ENCODE results near the gene PCDHB4. TPM values are rescaled to one million over a fixed set of nuclear protein-coding genes. Genes with fewer than 3 reads are reported as not detected.
"Not testable (repeated sequence)": the region's sequence is repeated elsewhere in the genome, so short reads cannot be mapped to it uniquely, and the experiment has no call there.

Gene PCDHB4
- total and polyA plus RNA-seq, 4 donors, result 0.88 to 9.1 (median 6.0) TPM

- intact Hi-C loops (cut with DNase I), result no loop called here
- H3K27ac ChIP-seq (ENCODE audit: low read depth in 1 of 2, low read length in 2 of 2), result no peak within 1 kb of the TSS
- no peaks in the 10 kb centered on the region for H3K36me3 ChIP-seq (ENCODE audit: control insufficient read depth in 1 of 2, insufficient read depth in 2 of 2, low read length in 1 of 2)
- DNase-seq (no peak), ATAC-seq (ENCODE audit: low FRiP score) (peak; percentile 63)
- peaks cover 4% of the 10 kb centered on the region for H3K9me3 ChIP-seq (ENCODE audit: control insufficient read depth, low read length)
- H3K4me3 ChIP-seq (ENCODE audit: low read length in 2 of 2), result peak within 1 kb of the TSS; percentile 8 to 62
- no peaks in the 10 kb centered on the region for H3K4me1 ChIP-seq (ENCODE audit: control insufficient read depth in 1 of 2, insufficient read depth in 2 of 2, low read length in 2 of 2)
- no peaks in the 10 kb centered on the region for H3K27me3 ChIP-seq (ENCODE audit: control insufficient read depth in 1 of 2, insufficient read depth in 2 of 2, low read length in 1 of 2)
- 14 to 15% methylated on average over 22 of the region's 22 CpGs for WGBS, 2 donors
These were observed 13.6 kb downstream of the PCDHB4 start, which contains the start of gene PCDHB5 for GRCh38 chr5:141135030-141135717. Gene PCDHB5, plus strand, starts transcription at chr5:141135206. Its CDS starts 229 bp downstream, at chr5:141135435.

- Histone ChIP-seq H3K36me3 (ENCODE audit: control insufficient read depth in 1 of 2, insufficient read depth in 2 of 2, low read length in 1 of 2) (no peaks in the 10 kb centered on the region), H3K27ac (ENCODE audit: low read depth in 1 of 2, low read length in 2 of 2) (no peak overlapping the region), H3K27me3 (ENCODE audit: control insufficient read depth in 1 of 2, insufficient read depth in 2 of 2, low read length in 1 of 2) (no peaks in the 10 kb centered on the region), H3K9me3 (ENCODE audit: control insufficient read depth, low read length) (peaks cover 4% of the 10 kb centered on the region), H3K4me3 (ENCODE audit: low read length in 2 of 2) (peak overlapping the region in 1 of 2 donors; percentile 62), H3K4me1 (ENCODE audit: control insufficient read depth in 1 of 2, insufficient read depth in 2 of 2, low read length in 2 of 2) (no peaks in the 10 kb centered on the region)
- intact Hi-C loops (cut with DNase I), result no loop called here
- DNase-seq (no peak), ATAC-seq (ENCODE audit: low FRiP score) (no peak)
- WGBS, 2 donors, result 29 to 41% methylated on average over 19 of the region's 19 CpGs
These were observed 14.2 kb downstream of the PCDHB4 start for GRCh38 chr5:141135718-141136266.

- DNase-seq; H3K27ac ChIP-seq (ENCODE audit: low read depth in 1 of 2, low read length in 2 of 2); H3K4me1 ChIP-seq (ENCODE audit: control insufficient read depth in 1 of 2, insufficient read depth in 2 of 2, low read length in 2 of 2); H3K27me3 ChIP-seq (ENCODE audit: control insufficient read depth in 1 of 2, insufficient read depth in 2 of 2, low read length in 1 of 2); H3K4me3 ChIP-seq (ENCODE audit: low read length in 2 of 2); H3K36me3 ChIP-seq (ENCODE audit: control insufficient read depth in 1 of 2, insufficient read depth in 2 of 2, low read length in 1 of 2); intact Hi-C loops (cut with DNase I); H3K9me3 ChIP-seq (ENCODE audit: control insufficient read depth, low read length); ATAC-seq (ENCODE audit: low FRiP score): not testable (repeated sequence)
- 36 to 50% methylated on average over 22 to 34 of the region's 34 CpGs for WGBS, 2 donors
These were observed 15.7 kb downstream of the PCDHB4 start for GRCh38 chr5:141137346-141137745.

DNA sequence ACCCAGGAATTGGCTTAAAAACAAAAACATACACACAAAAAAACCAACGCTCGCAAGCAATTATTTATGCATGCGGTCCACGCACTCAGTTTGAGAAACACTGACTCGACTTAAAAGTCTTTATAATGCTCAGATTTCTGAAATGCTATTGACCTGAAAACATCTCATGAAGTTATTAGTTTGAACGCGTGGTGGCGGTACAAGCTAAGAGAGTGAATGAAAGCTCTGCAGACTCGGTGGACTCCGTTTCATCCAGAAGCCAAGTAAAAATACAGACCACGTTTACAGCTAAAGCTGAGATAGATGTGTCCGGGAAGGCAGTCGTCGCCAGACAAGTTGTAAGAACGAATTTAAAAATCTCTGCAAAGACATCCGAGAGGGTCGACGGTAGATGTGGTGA is 28.2 kb downstream of the PCDHB4 start, which contains the start of gene PCDHB6:
TSS of gene PCDHB6 (plus strand) at position 246 of the 400 bp plus-strand sequence. CDS start 201 bp downstream, outside the sequence.
- no peaks in the 10 kb centered on the region for H3K4me1 ChIP-seq (ENCODE audit: control insufficient read depth in 1 of 2, insufficient read depth in 2 of 2, low read length in 2 of 2)
- H3K4me3 ChIP-seq (ENCODE audit: low read length in 2 of 2), result peak within 1 kb of the TSS in 1 of 2 donors; percentile 15
- H3K9me3 ChIP-seq (ENCODE audit: control insufficient read depth, low read length), result peaks cover 6% of the 10 kb centered on the region
- no peaks in the 10 kb centered on the region for H3K36me3 ChIP-seq (ENCODE audit: control insufficient read depth in 1 of 2, insufficient read depth in 2 of 2, low read length in 1 of 2)
- ATAC-seq (ENCODE audit: low FRiP score), result no peak
- no peak for DNase-seq
- intact Hi-C loops (cut with DNase I), result no loop called here
- H3K27me3 ChIP-seq (ENCODE audit: control insufficient read depth in 1 of 2, insufficient read depth in 2 of 2, low read length in 1 of 2), result no peaks in the 10 kb centered on the region
- H3K27ac ChIP-seq (ENCODE audit: low read depth in 1 of 2, low read length in 2 of 2), result no peak within 1 kb of the TSS
- 6 to 12% methylated on average over 18 of the region's 18 CpGs for WGBS, 2 donors

- no peak for DNase-seq
- H3K9me3 ChIP-seq (ENCODE audit: control insufficient read depth, low read length), result peaks cover 8% of the 10 kb centered on the region
- peak overlapping the region in 1 of 2 donors; percentile 15 for H3K4me3 ChIP-seq (ENCODE audit: low read length in 2 of 2)
- no peak for ATAC-seq (ENCODE audit: low FRiP score)
- no peaks in the 10 kb centered on the region for H3K36me3 ChIP-seq (ENCODE audit: control insufficient read depth in 1 of 2, insufficient read depth in 2 of 2, low read length in 1 of 2)
- H3K27me3 ChIP-seq (ENCODE audit: control insufficient read depth in 1 of 2, insufficient read depth in 2 of 2, low read length in 1 of 2), result no peaks in the 10 kb centered on the region
- intact Hi-C loops (cut with DNase I), result no loop called here
- 27 to 38% methylated on average over 33 of the region's 33 CpGs for WGBS, 2 donors
- no peak overlapping the region for H3K27ac ChIP-seq (ENCODE audit: low read depth in 1 of 2, low read length in 2 of 2)
- H3K4me1 ChIP-seq (ENCODE audit: control insufficient read depth in 1 of 2, insufficient read depth in 2 of 2, low read length in 2 of 2), result no peaks in the 10 kb centered on the region
These were observed 28.8 kb downstream of the PCDHB4 start for GRCh38 chr5:141150224-141150992.

DNA sequence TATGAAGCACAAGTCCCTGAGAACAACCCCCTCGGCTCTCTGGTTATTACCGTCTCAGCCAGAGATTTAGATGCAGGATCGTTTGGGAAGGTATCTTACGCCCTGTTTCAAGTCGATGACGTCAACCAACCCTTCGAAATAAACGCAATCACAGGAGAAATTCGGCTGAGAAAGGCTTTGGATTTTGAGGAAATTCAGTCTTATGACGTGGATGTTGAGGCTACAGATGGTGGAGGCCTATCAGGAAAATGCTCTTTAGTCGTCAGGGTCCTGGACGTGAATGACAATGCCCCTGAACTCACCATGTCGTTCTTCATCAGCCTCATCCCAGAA is 29.3 kb downstream of the PCDHB4 start:
- H3K27ac ChIP-seq (ENCODE audit: low read depth in 1 of 2, low read length in 2 of 2), result no peak overlapping the region
- no peaks in the 10 kb centered on the region for H3K27me3 ChIP-seq (ENCODE audit: control insufficient read depth in 1 of 2, insufficient read depth in 2 of 2, low read length in 1 of 2)
- DNase-seq (no peak), ATAC-seq (ENCODE audit: low FRiP score) (no peak)
- H3K9me3 ChIP-seq (ENCODE audit: control insufficient read depth, low read length), result peaks cover 9% of the 10 kb centered on the region
- intact Hi-C loops (cut with DNase I), result no loop called here
- no peaks in the 10 kb centered on the region for H3K4me1 ChIP-seq (ENCODE audit: control insufficient read depth in 1 of 2, insufficient read depth in 2 of 2, low read length in 2 of 2)
- H3K4me3 ChIP-seq (ENCODE audit: low read length in 2 of 2), result no peak overlapping the region
- H3K36me3 ChIP-seq (ENCODE audit: control insufficient read depth in 1 of 2, insufficient read depth in 2 of 2, low read length in 1 of 2), result no peaks in the 10 kb centered on the region
- 25 to 35% methylated on average over 13 of the region's 13 CpGs for WGBS, 2 donors

GRCh38 chr5:141151632-141152031 is 30.0 kb downstream of the PCDHB4 start:
- H3K9me3 ChIP-seq (ENCODE audit: control insufficient read depth, low read length), result peaks cover 11% of the 10 kb centered on the region
- H3K27me3 ChIP-seq (ENCODE audit: control insufficient read depth in 1 of 2, insufficient read depth in 2 of 2, low read length in 1 of 2); H3K4me1 ChIP-seq (ENCODE audit: control insufficient read depth in 1 of 2, insufficient read depth in 2 of 2, low read length in 2 of 2); H3K27ac ChIP-seq (ENCODE audit: low read depth in 1 of 2, low read length in 2 of 2); intact Hi-C loops (cut with DNase I); H3K4me3 ChIP-seq (ENCODE audit: low read length in 2 of 2); DNase-seq; ATAC-seq (ENCODE audit: low FRiP score); H3K36me3 ChIP-seq (ENCODE audit: control insufficient read depth in 1 of 2, insufficient read depth in 2 of 2, low read length in 1 of 2): not testable (repeated sequence)
- WGBS, 2 donors, result 27 to 34% methylated on average over 22 to 40 of the region's 41 CpGs

DNA sequence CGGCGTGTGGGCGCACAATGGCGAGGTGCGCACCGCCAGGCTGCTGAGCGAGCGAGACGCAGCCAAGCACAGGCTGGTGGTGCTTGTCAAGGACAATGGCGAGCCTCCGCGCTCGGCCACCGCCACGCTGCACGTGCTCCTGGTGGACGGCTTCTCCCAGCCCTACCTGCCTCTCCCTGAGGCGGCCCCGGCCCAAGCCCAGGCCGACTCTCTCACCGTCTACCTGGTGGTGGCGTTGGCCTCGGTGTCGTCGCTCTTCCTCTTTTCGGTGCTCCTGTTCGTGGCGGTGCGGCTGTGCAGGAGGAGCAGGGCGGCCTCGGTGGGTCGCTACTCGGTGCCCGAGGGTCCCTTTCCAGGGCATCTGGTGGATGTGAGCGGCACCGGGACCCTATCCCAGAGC is 30.5 kb downstream of the PCDHB4 start:
- WGBS, 2 donors, result 18 to 24% methylated on average over 31 to 36 of the region's 36 CpGs
- ATAC-seq (ENCODE audit: low FRiP score), result not testable (repeated sequence)

More for the DNA sequence above, 30.5 kb downstream of the PCDHB4 start:
- H3K9me3 ChIP-seq (ENCODE audit: control insufficient read depth, low read length), result peaks cover 13% of the 10 kb centered on the region
- DNase-seq; H3K27ac ChIP-seq (ENCODE audit: low read depth in 1 of 2, low read length in 2 of 2); H3K4me3 ChIP-seq (ENCODE audit: low read length in 2 of 2); intact Hi-C loops (cut with DNase I); H3K36me3 ChIP-seq (ENCODE audit: control insufficient read depth in 1 of 2, insufficient read depth in 2 of 2, low read length in 1 of 2); H3K27me3 ChIP-seq (ENCODE audit: control insufficient read depth in 1 of 2, insufficient read depth in 2 of 2, low read length in 1 of 2); H3K4me1 ChIP-seq (ENCODE audit: control insufficient read depth in 1 of 2, insufficient read depth in 2 of 2, low read length in 2 of 2): not testable (repeated sequence)
